Stomach (tissue), 19 donors: ENCODE measurements around the gene EPHX1. TPM values are rescaled to one million over a fixed set of nuclear protein-coding genes. Genes with fewer than 3 reads are reported as not detected.
A peak's percentile ranks its signal among the peaks of the same experiment; 100 is the strongest.
"Not testable (repeated sequence)": the region's sequence is repeated elsewhere in the genome, so short reads cannot be mapped to it uniquely, and the experiment has no call there.

Experiments
- DNase-seq, 2 donors: peaks; one replicate each; pipeline versions ENCODE4 v3.0.0 to v3.0.0-alpha.2; 2013 to 2019
- H3K27ac ChIP-seq, 5 donors: fragments of 200-600 bp in 4 of 5; sonication (generic) in 4 of 5; one replicate each; pipeline ENCODE4 v1.5.1; 2013 to 2019; ENCODE audit warnings: mild to moderate bottlenecking in 1 of 5, moderate library complexity in 1 of 5
- H3K27me3 ChIP-seq, 3 donors: fragments of 200-600 bp; sonication (generic); one replicate each; pipeline ENCODE4 v1.5.1; 2017 to 2019; ENCODE audit warnings: mixed run types in 1 of 3
- H3K36me3 ChIP-seq, 4 donors: fragments of 200-600 bp; sonication (generic); 1 replicate in 3 of 4; 2 replicates in 1 of 4; pipeline ENCODE4 v1.5.1; 2016 to 2019
- H3K4me1 ChIP-seq, 4 donors: fragments of 200-600 bp; sonication (generic); one replicate each; pipeline ENCODE4 v1.5.1; 2016 to 2019
- H3K4me3 ChIP-seq, 4 donors: fragments of 200-600 bp; sonication (generic) in 3 of 4; one replicate each; pipeline ENCODE4 v1.5.1; 2016 to 2019; ENCODE audit warnings: mild to moderate bottlenecking in 1 of 4
- H3K9me3 ChIP-seq, 4 donors: fragments of 200-600 bp; sonication (generic); one replicate each; pipeline ENCODE4 v1.5.1; 2016 to 2019
- EP300 ChIP-seq: sonication (generic); formaldehyde crosslinking; IDR thresholded peaks from one replicate; pipeline ENCODE4 v1.6.1; 2017; ENCODE audit warnings: antibody characterized with exemption
- POLR2A ChIP-seq, 4 donors: fragments of 450-650 bp; IDR thresholded peaks; one replicate each; pipeline ENCODE4 v1.6.1; 2016; ENCODE audit warnings: antibody characterized with exemption in 4 of 4, control low read depth in 2 of 4, mild to moderate bottlenecking in 1 of 4, moderate library complexity in 1 of 4
- POLR2AphosphoS5 ChIP-seq, 3 donors: sonication (generic); formaldehyde crosslinking; IDR thresholded peaks; one replicate each; pipeline ENCODE4 v1.6.1; 2016; ENCODE audit warnings: antibody characterized with exemption in 3 of 3
- WGBS, 5 donors: extraction: QIAGEN DNeasy Blood & Tissue Kit in 3 of 5; methylation state at CpG; one replicate each; pipeline versions ENCODE4 v1.1.5 to v1.1.7; 2013 to 2018; 5-methylcytosine and 5-hydroxymethylcytosine counted together
- intact Hi-C: fragments of 100-400 bp; cut with DNase I; formaldehyde crosslinking; loops from one replicate; pipeline ENCODE4 v1.15.1; 2023; ENCODE audit warnings: low total_unique reads
- long read RNA-seq, 10 donors: transcript quantifications; one replicate each; lab custom pipeline, GENCODE V29; 2026
- polyA plus RNA-seq, 3 donors: library from polyadenylated mRNA; stranded (reverse); fragments of 200-250 nt; gene quantifications; one replicate each; pipeline ENCODE4 v1.2.3, GENCODE V29; 2013
- total RNA-seq, 5 donors: library from RNA; depleted of rRNA; stranded (reverse); fragments of >200 nt; gene quantifications; one replicate each; pipeline versions ENCODE4 v1.1.0 to v1.2.3, GENCODE V29; 2014 to 2016
- TF ChIP-seq, protein P1 (sequence below), 7 experiments: fragments of 450-650 bp in 4 of 7; fragments of 200-600 bp in 3 of 7; sonication (generic) in 3 of 7; IDR thresholded peaks; one replicate each; pipeline ENCODE4 v1.5.1; 2016 to 2019; ENCODE audit warnings: antibody characterized with exemption in 7 of 7, control low read depth in 2 of 7, mild to moderate bottlenecking in 1 of 7
- donor health status: healthy with polysubstance abuse.
- donor health status: Bipolar disorder and iron deficiency.
- donor health status: healthy.

EPHX1 gene
- 10 to 100 TPM; 13.0 to 94.6 (median 42.6) TPM for total RNA-seq
- 10 to 100 TPM; 19.9 to 69.6 (median 26.1) TPM for polyA plus RNA-seq
- long read RNA-seq, donor 1, transcript EPHX1-201 (9 exons, 1,660 nt): major isoform, 7 of 9 reads
- long read RNA-seq, donor 1, partial matches to known transcripts: 0 of 9 reads
- long read RNA-seq, donor 1, other reads (novel, unspliced or antisense): 0 of 9 reads
- long read RNA-seq, donor 2, transcript EPHX1-201 (9 exons, 1,660 nt): major isoform, 12 of 13 reads
- long read RNA-seq, donor 2, partial matches to known transcripts: 0 of 13 reads
- long read RNA-seq, donor 2, other reads (novel, unspliced or antisense): 0 of 13 reads
- long read RNA-seq, donor 3, transcript EPHX1-201 (9 exons, 1,660 nt): major isoform, 7 of 36 reads
- long read RNA-seq, donor 3, partial matches to known transcripts: 26 of 36 reads
- long read RNA-seq, donor 3, other reads (novel, unspliced or antisense): 0 of 36 reads
- long read RNA-seq, donor 4: 0 reads
- long read RNA-seq, donor 5, transcript EPHX1-203 (4 exons, 567 nt): minor isoform, 6 of 17 reads
- long read RNA-seq, donor 5, transcript EPHX1-201 (9 exons, 1,660 nt): major isoform, 10 of 17 reads
- long read RNA-seq, donor 5, partial matches to known transcripts: 0 of 17 reads
- long read RNA-seq, donor 5, other reads (novel, unspliced or antisense): 0 of 17 reads
- long read RNA-seq, donor 6: 0 reads
- long read RNA-seq, donor 7, transcript EPHX1-201 (9 exons, 1,660 nt): major isoform, 7 of 17 reads
- long read RNA-seq, donor 7, partial matches to known transcripts: 5 of 17 reads
- long read RNA-seq, donor 7, other reads (novel, unspliced or antisense): 0 of 17 reads
- long read RNA-seq, donor 8, transcript EPHX1-201 (9 exons, 1,660 nt): major isoform, 11 of 19 reads
- long read RNA-seq, donor 8, partial matches to known transcripts: 6 of 19 reads
- long read RNA-seq, donor 8, other reads (novel, unspliced or antisense): 0 of 19 reads
- long read RNA-seq, donor 9, transcript EPHX1-201 (9 exons, 1,660 nt): major isoform, 7 of 50 reads
- long read RNA-seq, donor 9, partial matches to known transcripts: 35 of 50 reads
- long read RNA-seq, donor 9, other reads (novel, unspliced or antisense): 5 of 50 reads
- long read RNA-seq, donor 10, partial matches to known transcripts: 6 of 12 reads
- long read RNA-seq, donor 10, other reads (novel, unspliced or antisense): 0 of 12 reads

GRCh38 chr1:225809842-225810578, at the start of gene EPHX1:
EPHX1 (plus strand) TSS chr1:225810124; CDS start chr1:225828730, 18,606 bp downstream.
- no peaks in the 10 kb centered on the region for H3K36me3 ChIP-seq
- H3K27ac ChIP-seq: peak within 1 kb of the TSS; percentile 84 to 96 (median 92)
- WGBS, 5 donors: 0 to 1% (median 0%) methylated on average over 19 to 80 of the region's 80 CpGs
- peaks cover 40 to 52% (median 50%) of the 10 kb centered on the region in 4 donors for H3K4me1 ChIP-seq
- TF ChIP-seq POLR2AphosphoS5 (IDR thresholded peaks at IDR 0.05) (peak in 2 of 3 donors; percentile 80 to 87), POLR2A (IDR thresholded peaks at IDR 0.05) (peak in 1 of 4 donors; percentile 26), EP300 (no peak)
- TF ChIP-seq, protein P1, sequence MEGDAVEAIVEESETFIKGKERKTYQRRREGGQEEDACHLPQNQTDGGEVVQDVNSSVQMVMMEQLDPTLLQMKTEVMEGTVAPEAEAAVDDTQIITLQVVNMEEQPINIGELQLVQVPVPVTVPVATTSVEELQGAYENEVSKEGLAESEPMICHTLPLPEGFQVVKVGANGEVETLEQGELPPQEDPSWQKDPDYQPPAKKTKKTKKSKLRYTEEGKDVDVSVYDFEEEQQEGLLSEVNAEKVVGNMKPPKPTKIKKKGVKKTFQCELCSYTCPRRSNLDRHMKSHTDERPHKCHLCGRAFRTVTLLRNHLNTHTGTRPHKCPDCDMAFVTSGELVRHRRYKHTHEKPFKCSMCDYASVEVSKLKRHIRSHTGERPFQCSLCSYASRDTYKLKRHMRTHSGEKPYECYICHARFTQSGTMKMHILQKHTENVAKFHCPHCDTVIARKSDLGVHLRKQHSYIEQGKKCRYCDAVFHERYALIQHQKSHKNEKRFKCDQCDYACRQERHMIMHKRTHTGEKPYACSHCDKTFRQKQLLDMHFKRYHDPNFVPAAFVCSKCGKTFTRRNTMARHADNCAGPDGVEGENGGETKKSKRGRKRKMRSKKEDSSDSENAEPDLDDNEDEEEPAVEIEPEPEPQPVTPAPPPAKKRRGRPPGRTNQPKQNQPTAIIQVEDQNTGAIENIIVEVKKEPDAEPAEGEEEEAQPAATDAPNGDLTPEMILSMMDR (IDR thresholded peaks at IDR 0.05): peak in 5 of 7 experiments; percentile 4 to 41 (median 18)
- intact Hi-C loops: no loop called here
- H3K4me3 ChIP-seq: peak within 1 kb of the TSS; percentile 69 to 82 (median 76)
- DNase-seq: peak; percentile 94 to 95
- H3K9me3 ChIP-seq: no peaks in the 10 kb centered on the region
- H3K27me3 ChIP-seq: no peaks in the 10 kb centered on the region

DNA sequence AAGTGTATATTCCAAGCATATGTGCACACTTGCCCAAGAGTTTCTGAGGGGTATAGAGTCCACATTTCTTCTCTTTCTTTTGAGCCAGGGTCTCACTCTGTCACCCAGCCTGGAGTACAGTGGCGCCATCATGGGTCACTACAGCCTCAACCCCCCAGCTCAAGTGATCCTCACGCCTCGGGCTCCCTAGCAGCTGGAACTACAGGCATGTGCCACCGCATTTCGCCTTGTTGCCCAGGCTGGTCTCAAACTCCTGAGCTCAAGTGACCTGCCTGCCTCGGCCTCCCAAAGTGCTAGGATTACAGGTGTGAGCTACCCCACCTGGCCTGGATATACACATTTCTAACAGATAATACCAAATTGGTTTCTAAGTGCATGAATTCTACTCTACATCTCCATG, 49.4 kb upstream of the EPHX1 start:
- H3K4me1 ChIP-seq: peaks cover 17 to 40% (median 27%) of the 10 kb centered on the region in 4 donors
- WGBS, 5 donors: 93 to 99% (median 96%) methylated on average over 6 of the region's 6 CpGs
- H3K36me3 ChIP-seq: no peaks in the 10 kb centered on the region
- DNase-seq: no peak
- TF ChIP-seq POLR2AphosphoS5 (IDR thresholded peaks at IDR 0.05) (no peak), POLR2A (IDR thresholded peaks at IDR 0.05) (no peak), EP300 (no peak)
- TF ChIP-seq, protein P1 (IDR thresholded peaks at IDR 0.05): no peak
- no peak overlapping the region for H3K27ac ChIP-seq
- H3K4me3 ChIP-seq: no peak overlapping the region
- intact Hi-C loops: loop anchor here (10.0 kb wide), 1 partner anchor 206 kb away; no protein-coding TSS in a partner anchor
- H3K27me3 ChIP-seq: no peaks in the 10 kb centered on the region
- no peaks in the 10 kb centered on the region for H3K9me3 ChIP-seq

DNA sequence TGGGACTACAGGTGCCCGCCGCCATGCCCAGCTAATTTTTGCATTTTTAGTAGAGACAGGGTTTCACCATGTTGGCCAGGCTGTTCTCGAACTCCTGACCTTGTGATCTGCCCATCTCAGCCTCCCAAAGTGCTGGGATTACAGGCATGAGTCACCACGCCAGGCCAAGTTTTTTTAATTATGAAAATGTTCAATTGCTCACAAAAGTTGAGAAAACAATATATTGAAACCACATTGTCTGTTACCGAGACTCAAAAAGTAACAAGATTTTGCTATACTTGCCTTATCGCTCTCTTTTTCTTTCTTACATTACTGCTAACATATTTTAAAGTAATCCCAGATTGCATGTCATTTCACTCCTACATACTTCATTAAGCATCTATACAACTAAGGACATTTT, 48.5 kb upstream of the EPHX1 start:
- 92 to 96% (median 94%) methylated on average over 6 of the region's 6 CpGs for WGBS, 5 donors
- peaks cover 12 to 40% (median 25%) of the 10 kb centered on the region in 4 donors for H3K4me1 ChIP-seq
- not testable (repeated sequence) for H3K9me3 ChIP-seq, H3K27me3 ChIP-seq, H3K4me3 ChIP-seq, H3K36me3 ChIP-seq, DNase-seq, H3K27ac ChIP-seq
- intact Hi-C loops: loop anchor here (10.0 kb wide), 1 partner anchor 207 kb away; no protein-coding TSS in a partner anchor

DNA sequence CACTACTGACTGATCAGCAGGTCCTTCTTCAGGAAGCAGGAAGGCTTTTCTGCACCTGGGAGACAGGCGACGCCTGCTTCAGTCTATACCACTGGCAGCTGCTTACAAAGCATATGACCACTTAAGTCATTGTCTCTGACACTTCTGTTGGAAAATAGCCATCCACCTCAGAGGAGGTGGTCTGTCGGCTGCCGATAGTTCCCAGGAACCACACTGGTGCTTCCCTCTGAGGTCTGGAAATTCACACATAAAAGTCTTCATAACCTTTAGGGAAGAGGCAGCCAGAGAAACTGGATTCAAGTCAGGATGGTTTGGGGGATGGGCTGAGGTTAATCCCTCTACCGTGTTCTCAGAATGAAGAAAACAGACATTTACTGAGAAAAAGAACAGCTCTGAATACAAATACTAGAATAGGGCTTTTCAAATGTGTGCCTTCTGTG, 47.9 kb upstream of the EPHX1 start:
- peaks cover 18 to 43% (median 31%) of the 10 kb centered on the region in 4 donors for H3K4me1 ChIP-seq
- no peaks in the 10 kb centered on the region for H3K36me3 ChIP-seq
- 76 to 93% (median 83%) methylated on average over 5 of the region's 5 CpGs for WGBS, 5 donors
- DNase-seq: peak in 1 of 2 donors; percentile 7
- H3K27ac ChIP-seq: peak overlapping the region in 2 of 5 donors; percentile 59 to 68
- no peak for TF ChIP-seq POLR2A (IDR thresholded peaks at IDR 0.05)
- no peak for TF ChIP-seq POLR2AphosphoS5 (IDR thresholded peaks at IDR 0.05)
- TF ChIP-seq, protein P1 (IDR thresholded peaks at IDR 0.05): no peak
- TF ChIP-seq EP300: no peak
- no peaks in the 10 kb centered on the region for H3K9me3 ChIP-seq
- H3K4me3 ChIP-seq: no peak overlapping the region
- no peaks in the 10 kb centered on the region for H3K27me3 ChIP-seq
- intact Hi-C loops: loop anchor here (10.0 kb wide), 1 partner anchor 207 kb away; no protein-coding TSS in a partner anchor
